Esophagus muscularis mucosa (tissue), 3 donors: Measurements from ENCODE around the gene SLC25A26.

Experiments
- EP300 ChIP-seq: sonication (generic); formaldehyde crosslinking; IDR thresholded peaks from one replicate; pipeline ENCODE4 v1.6.1; 2017; ENCODE audit warnings: antibody characterized with exemption
- TF ChIP-seq, protein P1 (sequence below), 3 experiments: fragments of 200-600 bp in 2 of 3; fragments of 450-650 bp in 1 of 3; sonication (generic) in 2 of 3; IDR thresholded peaks; one replicate each; pipeline ENCODE4 v1.5.1; 2017 to 2019; ENCODE audit warnings: antibody characterized with exemption in 3 of 3, mild to moderate bottlenecking in 2 of 3, moderate library complexity in 1 of 3

- TF ChIP-seq, protein P1, sequence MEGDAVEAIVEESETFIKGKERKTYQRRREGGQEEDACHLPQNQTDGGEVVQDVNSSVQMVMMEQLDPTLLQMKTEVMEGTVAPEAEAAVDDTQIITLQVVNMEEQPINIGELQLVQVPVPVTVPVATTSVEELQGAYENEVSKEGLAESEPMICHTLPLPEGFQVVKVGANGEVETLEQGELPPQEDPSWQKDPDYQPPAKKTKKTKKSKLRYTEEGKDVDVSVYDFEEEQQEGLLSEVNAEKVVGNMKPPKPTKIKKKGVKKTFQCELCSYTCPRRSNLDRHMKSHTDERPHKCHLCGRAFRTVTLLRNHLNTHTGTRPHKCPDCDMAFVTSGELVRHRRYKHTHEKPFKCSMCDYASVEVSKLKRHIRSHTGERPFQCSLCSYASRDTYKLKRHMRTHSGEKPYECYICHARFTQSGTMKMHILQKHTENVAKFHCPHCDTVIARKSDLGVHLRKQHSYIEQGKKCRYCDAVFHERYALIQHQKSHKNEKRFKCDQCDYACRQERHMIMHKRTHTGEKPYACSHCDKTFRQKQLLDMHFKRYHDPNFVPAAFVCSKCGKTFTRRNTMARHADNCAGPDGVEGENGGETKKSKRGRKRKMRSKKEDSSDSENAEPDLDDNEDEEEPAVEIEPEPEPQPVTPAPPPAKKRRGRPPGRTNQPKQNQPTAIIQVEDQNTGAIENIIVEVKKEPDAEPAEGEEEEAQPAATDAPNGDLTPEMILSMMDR (IDR thresholded peaks at IDR 0.05): no peak
- no peak for TF ChIP-seq EP300
Measured at GRCh38 chr3:66239513-66240123, 18.8 kb downstream of the SLC25A26 start.
